K562 (cell line): Measurements from ENCODE around the gene PROM2.

Source experiments
- HCFC1 ChIP-seq: IDR thresholded peaks from 2 replicates; pipeline ENCODE4 v1.6.1; 2012; ENCODE audit warnings: low read depth, low read length, improper control_type of control experiment
- HDGF ChIP-seq: fragments of 450-650 bp; IDR thresholded peaks from 2 replicates; pipeline ENCODE4 v1.6.1; 2016
- RNF2 ChIP-seq: sonication (generic); IDR thresholded peaks from 2 replicates; pipeline ENCODE4 v1.6.1; 2016
- ZBTB1 ChIP-seq: sonication (generic); formaldehyde crosslinking; IDR thresholded peaks from 2 replicates; pipeline ENCODE4 v1.8.1; 2023; ENCODE audit warnings: missing genetic modification reagents, low read depth, mild to moderate bottlenecking, borderline replicate concordance

DNA sequence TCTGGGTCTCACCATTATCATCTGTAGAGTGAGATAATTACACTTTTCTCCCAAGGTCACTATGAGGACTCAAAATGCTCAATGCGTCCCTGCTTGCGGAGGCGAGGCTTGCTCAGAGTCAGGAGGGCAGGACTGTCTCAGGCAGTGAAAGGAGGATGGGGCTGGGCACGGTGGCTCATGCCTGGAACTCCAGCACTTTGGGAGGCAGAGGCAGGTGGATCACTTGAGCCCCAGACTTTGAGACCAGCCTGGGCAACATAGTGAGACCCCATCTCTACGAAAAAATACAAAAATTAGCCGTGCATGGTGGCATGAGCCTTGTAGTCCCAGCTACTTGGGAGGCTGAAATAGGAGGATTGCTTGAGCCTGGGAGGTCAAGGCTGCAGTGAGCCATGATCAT lies 21.1 kb downstream of the PROM2 start:
- TF ChIP-seq RNF2, result no peak
- TF ChIP-seq ZBTB1, result no peak
- TF ChIP-seq HCFC1, result no peak
- TF ChIP-seq HDGF, result no peak
